ENCODE measurements around the gene ZBTB42.

DNA sequence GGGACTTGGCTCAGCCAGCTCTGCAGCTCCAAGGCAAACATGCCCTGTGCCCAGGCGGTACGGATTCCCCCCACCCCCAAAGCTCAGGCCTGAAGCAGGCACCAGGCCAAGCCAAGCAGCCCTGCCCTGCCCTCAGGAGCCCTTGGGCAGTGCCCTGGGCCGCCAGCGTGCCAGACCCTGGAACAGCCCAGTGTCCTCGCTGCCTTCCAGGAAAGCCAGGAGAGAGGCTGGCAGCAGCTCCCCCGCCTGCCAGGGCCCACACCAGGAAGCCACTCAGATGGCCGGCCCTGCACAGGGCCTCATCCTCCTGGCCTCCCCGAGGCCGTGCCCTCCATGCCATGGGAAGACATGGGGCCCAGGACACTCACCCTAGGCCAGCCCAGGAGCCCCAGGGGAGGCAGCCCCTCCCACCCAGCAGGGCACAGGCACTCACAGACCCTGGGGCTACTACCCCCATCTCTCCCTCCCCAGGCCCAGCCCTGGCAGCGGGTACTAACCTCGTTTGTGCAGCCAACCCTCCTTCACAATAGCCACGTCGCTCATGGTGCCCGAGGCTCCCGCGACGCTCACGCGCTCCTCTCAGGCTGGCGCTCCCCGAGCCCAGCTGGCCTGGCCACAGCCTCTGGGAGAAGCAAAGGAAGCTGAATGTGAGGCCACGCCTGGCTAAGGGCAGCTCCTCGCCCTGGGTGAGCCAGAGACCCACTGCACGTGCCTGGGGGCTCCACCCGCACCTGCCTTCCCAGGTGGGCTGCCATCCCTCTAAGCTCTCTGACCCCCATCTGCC, 8.6 kb upstream of the ZBTB42 start:
- TF ChIP-seq, protein P1, sequence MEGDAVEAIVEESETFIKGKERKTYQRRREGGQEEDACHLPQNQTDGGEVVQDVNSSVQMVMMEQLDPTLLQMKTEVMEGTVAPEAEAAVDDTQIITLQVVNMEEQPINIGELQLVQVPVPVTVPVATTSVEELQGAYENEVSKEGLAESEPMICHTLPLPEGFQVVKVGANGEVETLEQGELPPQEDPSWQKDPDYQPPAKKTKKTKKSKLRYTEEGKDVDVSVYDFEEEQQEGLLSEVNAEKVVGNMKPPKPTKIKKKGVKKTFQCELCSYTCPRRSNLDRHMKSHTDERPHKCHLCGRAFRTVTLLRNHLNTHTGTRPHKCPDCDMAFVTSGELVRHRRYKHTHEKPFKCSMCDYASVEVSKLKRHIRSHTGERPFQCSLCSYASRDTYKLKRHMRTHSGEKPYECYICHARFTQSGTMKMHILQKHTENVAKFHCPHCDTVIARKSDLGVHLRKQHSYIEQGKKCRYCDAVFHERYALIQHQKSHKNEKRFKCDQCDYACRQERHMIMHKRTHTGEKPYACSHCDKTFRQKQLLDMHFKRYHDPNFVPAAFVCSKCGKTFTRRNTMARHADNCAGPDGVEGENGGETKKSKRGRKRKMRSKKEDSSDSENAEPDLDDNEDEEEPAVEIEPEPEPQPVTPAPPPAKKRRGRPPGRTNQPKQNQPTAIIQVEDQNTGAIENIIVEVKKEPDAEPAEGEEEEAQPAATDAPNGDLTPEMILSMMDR (IDR thresholded peaks at IDR 0.05), result no peak
- TF ChIP-seq SIN3A (IDR thresholded peaks at IDR 0.05; ENCODE audit: borderline replicate concordance, insufficient read depth, low read depth, low read length) (no peak), TCF7L2 (IDR thresholded peaks at IDR 0.05; ENCODE audit: low read depth, low read length) (no peak)
